CD4-positive, alpha-beta T cell treated with Interleukin-10 for 1 hour (primary cell): Measurements from ENCODE around the gene TRPV6.
A peak's percentile ranks its signal among the peaks of the same experiment; 100 is the strongest.

ENCODE experiments used
- DNase-seq: peaks from one replicate; pipeline ENCODE4 v3.0.0-alpha.2; 2020

Gene TRPV6

DNA sequence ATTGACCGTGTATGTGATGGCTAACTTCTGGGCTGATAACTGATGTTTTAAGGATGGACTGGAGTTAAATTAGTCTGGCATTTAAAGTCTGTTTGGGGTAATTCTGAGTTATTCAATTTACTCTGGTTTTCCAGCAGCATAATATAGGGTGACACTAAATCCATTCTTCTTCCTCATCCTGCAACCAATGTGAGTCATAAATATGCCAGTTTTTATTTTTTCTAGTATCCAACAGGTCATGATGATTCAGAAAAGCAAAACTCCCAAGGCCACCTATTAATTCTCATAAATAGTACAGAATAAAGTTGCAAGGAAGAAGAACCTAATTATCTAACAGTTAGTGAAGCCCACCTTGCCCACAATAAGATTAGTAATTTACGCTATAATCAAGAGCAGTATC is 38.2 kb downstream of the TRPV6 start:
- no peak for DNase-seq

DNA sequence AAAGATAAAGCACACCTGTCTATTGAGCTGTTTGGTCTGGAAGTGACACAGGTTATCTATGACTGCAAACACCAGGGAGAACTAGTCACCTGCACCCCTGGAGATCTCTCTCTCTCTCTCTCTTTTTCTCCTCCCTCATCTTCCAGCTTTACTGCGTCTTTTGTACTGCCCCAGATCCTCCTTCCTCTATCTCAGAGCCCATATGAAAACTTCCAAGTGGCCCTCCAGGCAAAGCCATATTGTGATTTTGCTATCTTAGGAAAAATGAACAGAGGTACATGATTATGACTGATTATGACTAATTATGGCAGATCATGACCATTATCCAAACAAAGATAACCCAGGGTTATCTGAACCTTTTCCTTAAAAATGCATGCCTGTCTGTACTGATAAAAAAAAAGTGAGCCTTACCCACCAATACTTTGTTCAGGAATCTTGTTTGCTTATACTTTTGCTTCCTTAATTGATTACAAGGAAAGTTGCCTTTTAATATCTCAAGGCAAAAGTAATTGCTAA is 43.2 kb downstream of the TRPV6 start:
- no peak for DNase-seq

DNA sequence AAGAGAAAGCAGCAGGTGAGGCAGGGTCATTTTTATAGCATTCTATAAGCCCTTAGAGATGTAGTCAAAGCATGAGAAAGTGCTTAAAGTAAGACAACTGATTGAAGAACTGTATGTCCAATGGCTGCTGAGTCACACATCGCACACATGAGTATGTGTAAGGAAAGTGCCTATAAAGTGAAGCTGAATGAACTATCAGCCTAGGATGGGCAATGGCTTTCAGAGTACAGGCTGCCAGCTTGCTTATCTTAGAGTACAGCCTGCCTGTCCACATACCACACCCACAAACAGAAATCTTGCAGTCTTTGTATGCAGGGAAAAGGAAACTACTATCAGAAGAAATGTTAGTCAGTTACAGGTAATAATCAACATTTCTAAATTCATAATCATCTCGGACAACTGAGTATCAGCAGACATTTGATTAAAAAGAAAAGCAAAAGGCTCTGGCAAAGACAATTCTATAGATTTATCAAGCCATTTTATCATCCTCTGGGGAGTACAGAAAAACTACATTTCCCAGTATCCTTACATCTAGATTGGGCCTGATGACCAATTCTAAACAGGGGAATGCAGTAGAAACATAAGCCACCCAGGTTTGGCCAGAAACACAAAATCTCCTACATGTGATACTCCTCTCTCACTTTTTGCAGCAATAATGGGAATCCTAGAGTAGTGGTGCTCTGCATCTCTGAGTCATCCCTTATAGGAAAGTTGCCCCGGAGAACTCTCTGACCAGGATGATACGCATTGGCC is 46.9 kb downstream of the TRPV6 start:
- no peak for DNase-seq

DNA sequence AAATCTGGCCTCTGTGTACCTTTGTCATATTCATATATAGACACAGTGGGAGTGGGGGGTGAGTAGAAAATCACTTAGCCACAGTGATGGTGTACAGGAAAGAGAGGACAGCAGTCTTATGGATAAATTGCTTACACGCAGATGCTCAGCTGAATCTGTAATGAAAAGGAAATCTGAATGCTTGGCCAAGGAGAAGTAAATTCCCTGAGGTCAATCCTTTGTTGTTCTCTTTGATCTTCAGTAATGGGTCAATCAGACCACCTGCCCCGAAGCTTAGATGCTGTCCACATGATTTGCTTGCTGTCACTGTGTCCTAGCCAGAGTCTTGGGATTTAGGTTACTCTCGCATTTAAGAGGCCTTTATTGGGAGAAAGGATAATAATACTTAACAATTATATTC is 49.1 kb downstream of the TRPV6 start:
- no peak for DNase-seq

DNA sequence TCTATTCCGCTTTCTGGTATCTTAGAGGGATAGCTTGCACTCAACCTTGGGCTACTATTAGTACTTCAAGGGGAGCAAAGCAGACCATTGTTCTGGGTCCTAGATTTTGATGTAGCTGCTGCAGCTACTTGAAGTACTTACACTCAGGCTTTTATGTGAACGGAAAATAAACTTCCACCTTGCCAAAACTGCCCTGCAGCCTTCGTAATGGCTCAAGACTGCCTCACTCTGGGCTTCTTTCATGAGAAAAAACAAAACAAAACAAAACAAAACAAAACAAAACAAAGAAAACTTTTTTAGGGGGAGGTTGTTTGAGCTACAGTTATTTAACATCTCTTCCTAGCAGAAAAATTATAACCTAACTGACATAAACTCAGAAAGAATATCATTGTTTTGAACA is 50.1 kb downstream of the TRPV6 start:
- peak; percentile 45 for DNase-seq

DNA sequence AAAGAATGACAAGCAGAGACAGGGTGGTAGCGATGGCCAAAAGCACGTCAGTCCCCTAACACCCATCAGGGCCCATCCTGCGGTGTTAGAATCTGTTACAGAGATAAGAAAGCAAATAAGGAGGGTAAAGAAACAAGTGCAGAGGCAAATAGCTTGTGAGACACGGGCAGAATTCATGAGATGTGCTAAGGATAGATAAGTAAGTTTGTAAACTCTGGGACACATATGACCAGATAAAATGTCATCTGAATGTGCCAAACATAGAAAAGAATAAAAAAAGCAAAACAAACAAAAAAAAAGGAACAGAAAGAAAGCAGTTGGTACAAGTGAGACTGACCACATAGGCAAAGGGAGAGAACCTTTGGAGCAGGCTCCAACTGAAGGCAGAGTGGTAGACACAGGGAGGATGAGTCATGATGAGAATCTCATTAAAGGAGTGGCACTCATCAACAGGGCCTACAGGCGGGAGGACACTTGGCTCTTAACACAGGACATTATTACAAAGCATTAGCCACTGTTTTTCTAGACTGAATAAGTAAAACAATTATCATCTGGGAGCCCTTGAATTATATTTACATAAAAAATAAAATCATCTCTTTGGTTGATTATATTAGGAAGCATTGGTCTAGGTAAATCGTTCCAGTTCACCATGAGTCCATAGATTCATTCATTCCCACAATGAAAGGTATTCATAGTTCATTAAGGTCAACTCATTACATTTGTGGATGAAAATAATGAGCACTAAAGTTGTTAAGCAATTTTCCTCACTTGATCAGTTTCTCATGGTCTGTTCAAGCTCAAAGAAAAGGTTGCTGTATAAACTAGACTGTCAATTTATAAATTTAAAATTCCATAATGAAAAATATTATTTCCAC is 52.1 kb downstream of the TRPV6 start:
- DNase-seq = no peak

DNA sequence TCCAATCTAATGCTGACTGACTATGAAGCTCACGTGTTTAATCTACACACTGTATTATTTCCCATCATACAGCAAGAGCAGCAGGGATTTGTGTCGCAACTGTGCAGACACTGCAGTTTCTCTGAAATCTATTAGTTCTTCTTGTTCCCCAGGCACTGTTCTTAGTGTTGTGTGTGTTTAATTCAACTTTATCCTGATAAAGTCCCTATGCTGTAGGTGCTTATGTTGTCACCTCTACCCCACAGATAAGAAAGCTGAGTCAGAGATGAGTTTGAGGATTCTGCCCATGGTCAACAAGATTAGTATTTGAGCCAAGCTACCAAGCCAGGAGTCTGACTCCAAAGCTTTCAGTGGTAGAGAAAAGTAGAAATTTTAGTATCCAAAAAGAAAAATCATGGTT is 53.1 kb downstream of the TRPV6 start:
- DNase-seq = no peak

DNA sequence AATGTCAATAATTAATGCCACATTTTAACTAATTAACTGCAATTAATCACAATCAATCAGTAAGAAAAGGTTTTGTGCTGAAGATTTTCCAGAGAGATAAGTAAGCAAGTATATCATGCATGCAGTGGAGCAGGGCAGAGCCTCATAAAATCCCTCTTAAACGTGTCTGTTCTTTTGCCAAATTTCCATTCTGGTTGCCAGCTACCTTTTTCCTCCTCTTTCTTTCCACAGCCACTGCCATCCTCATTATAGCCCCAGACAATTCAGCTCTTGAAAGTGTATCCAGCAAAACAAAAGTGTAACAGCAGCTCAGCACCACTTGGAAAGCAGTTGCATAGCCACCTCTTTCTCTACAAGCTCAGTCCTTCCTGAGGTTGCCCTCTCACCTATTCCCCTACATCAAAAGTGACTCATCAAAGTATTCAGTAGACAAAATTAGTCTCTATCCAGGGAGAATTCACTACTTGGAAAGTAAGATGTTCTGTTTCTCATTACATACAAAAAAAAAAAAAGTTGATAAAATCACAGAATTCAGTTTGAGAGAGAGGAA is 57.5 kb downstream of the TRPV6 start:
- DNase-seq = no peak

DNA sequence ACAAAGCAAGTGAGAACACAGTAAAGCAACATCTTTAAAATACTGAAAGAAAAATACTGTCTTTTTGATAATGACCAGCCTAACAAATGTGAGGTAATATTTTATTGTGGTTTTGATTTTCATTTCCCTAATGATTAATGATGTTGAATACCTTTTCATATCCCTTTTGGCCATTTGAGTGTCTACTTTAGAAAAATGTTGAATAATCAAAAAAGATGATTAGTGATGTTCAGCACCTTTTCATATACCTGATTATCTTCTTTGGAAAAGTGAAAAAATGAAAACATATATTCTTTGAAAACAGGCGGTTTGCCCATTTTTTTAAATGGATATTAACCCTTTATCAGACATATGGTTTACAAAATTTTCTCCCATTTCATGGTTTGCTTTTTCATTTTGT is 62.8 kb downstream of the TRPV6 start:
- no peak for DNase-seq
